SK-N-SH (cell line): ENCODE results near the gene TAF6. TPM values are rescaled to one million over a fixed set of nuclear protein-coding genes. Genes with fewer than 3 reads are reported as not detected.

Experiments
- CTCF ChIA-PET: fragments of 300-600, 350-600 bp; formaldehyde crosslinking; extraction: SDS; loops from one replicate; lab custom pipeline; 2021; lab: Yijun Ruan, JAX
- POLR2A ChIA-PET: fragments of 350-600 bp; sonication (Branson Sonifier 250); formaldehyde crosslinking; extraction: SDS; loops from one replicate; lab custom pipeline; 2020; ENCODE audit warnings: antibody characterized with exemption, inconsistent platforms; lab: Yijun Ruan, JAX
- DNase-seq: peaks from one replicate; pipeline ENCODE4 v3.0.0; 2012
- H2AFZ ChIP-seq: fragments of 200-600 bp; sonication (generic); 2 replicates; pipeline ENCODE4 v1.8.1; 2016; ENCODE audit warnings: antibody characterized with exemption, mild to moderate bottlenecking, low read depth
- H3F3A ChIP-seq: fragments of 200-600 bp; sonication (generic); replicated peaks from 2 replicates; pipeline ENCODE3; 2016; ENCODE audit warnings: antibody characterized with exemption, mild to moderate bottlenecking; ENCODE audit not compliant: insufficient read depth
- H3K27ac ChIP-seq, 2 experiments: fragments of 200-500 bp in 1 of 2; fragments of 200-600 bp in 1 of 2; sonication (Bioruptor generic) in 1 of 2; sonication (generic), shearing (Covaris generic) in 1 of 2; 2 replicates each; pipeline versions ENCODE4 v1.5.1 to v1.6.1; 2014 to 2016; ENCODE audit warnings: low read depth in 2 of 2, inconsistent platforms in 1 of 2, low read length in 1 of 2, mild to moderate bottlenecking in 1 of 2, mixed read lengths in 1 of 2
- H3K27me3 ChIP-seq: fragments of 200-600 bp; sonication (generic), shearing (Covaris generic); 2 replicates; pipeline ENCODE4 v1.6.1; 2016; ENCODE audit warnings: mixed run types; ENCODE audit not compliant: insufficient read depth
- H3K36me3 ChIP-seq, 2 experiments: fragments of 200-500 bp in 1 of 2; fragments of 200-600 bp in 1 of 2; sonication (Bioruptor generic) in 1 of 2; sonication (generic) in 1 of 2; replicated peaks in 1 of 2; 2 replicates each; pipeline versions ENCODE3 to v1.5.1; 2014 to 2016; ENCODE audit warnings: low read length in 1 of 2, mild to moderate bottlenecking in 1 of 2; ENCODE audit not compliant: insufficient read depth in 2 of 2, control insufficient read depth in 1 of 2
- H3K4me1 ChIP-seq, 2 experiments: fragments of 200-500 bp in 1 of 2; fragments of 200-600 bp in 1 of 2; sonication (Bioruptor generic) in 1 of 2; sonication (generic), shearing (Covaris generic) in 1 of 2; 2 replicates each; pipeline versions ENCODE4 v1.5.1 to v1.6.1; 2014 to 2016; ENCODE audit warnings: low read depth in 1 of 2, low read length in 1 of 2, mixed run types in 1 of 2; ENCODE audit not compliant: insufficient read depth in 2 of 2, control insufficient read depth in 1 of 2
- H3K4me2 ChIP-seq: fragments of 200-600 bp; sonication (generic), shearing (Covaris generic); 2 replicates; pipeline ENCODE4 v1.6.1; 2017; ENCODE audit warnings: mixed run types
- H3K4me3 ChIP-seq, 2 experiments: fragments of 200-500 bp in 1 of 2; fragments of 200-600 bp in 1 of 2; sonication (Bioruptor generic) in 1 of 2; sonication (generic), shearing (Covaris generic) in 1 of 2; 2 replicates each; pipeline versions ENCODE4 v1.5.1 to v1.8.1; 2014 to 2016; ENCODE audit warnings: low read depth in 2 of 2, inconsistent platforms in 1 of 2, low read length in 1 of 2, mild to moderate bottlenecking in 1 of 2, mixed read lengths in 1 of 2, moderate library complexity in 1 of 2
- H3K79me2 ChIP-seq: fragments of 200-600 bp; sonication (generic); 2 replicates; pipeline ENCODE4 v1.8.1; 2017; ENCODE audit warnings: mild to moderate bottlenecking; ENCODE audit not compliant: insufficient read depth
- H3K9ac ChIP-seq: fragments of 200-600 bp; sonication (generic); 2 replicates; pipeline ENCODE4 v1.6.1; 2017; ENCODE audit warnings: mixed run types
- H3K9me2 ChIP-seq: fragments of 200-600 bp; sonication (generic); 2 replicates; pipeline ENCODE4 v1.6.1; 2017; ENCODE audit warnings: mixed run types
- H3K9me3 ChIP-seq: fragments of 200-600 bp; sonication (generic); 2 replicates; pipeline ENCODE4 v1.6.1; 2017; ENCODE audit warnings: mixed run types, mild to moderate bottlenecking, moderate library complexity
- H4K20me1 ChIP-seq: fragments of 200-600 bp; sonication (generic); 2 replicates; pipeline ENCODE4 v1.6.1; 2017; ENCODE audit warnings: mild to moderate bottlenecking, mixed run types; ENCODE audit not compliant: insufficient read depth
- ELF1 ChIP-seq: IDR thresholded peaks from 2 replicates; pipeline ENCODE4 v1.4.0; 2012
- EZH2phosphoT487 ChIP-seq: fragments of 200-600 bp; sonication (generic); IDR thresholded peaks from 2 replicates; pipeline ENCODE4 v1.6.1; 2017; ENCODE audit warnings: low read depth, mixed run types, mild to moderate bottlenecking, antibody characterized with exemption, moderate library complexity, borderline replicate concordance
- FOSL2 ChIP-seq: IDR thresholded peaks from 2 replicates; pipeline ENCODE4 v1.4.0; 2012; ENCODE audit warnings: low read depth, mild to moderate bottlenecking, moderate library complexity, borderline replicate concordance
- RAD21 ChIP-seq: IDR thresholded peaks from 2 replicates; pipeline ENCODE4 v1.6.1; 2012; ENCODE audit warnings: mild to moderate bottlenecking, low read length
- RCOR1 ChIP-seq: fragments of 150-350 bp; IDR thresholded peaks from 2 replicates; pipeline ENCODE4 v1.6.1; 2017; ENCODE audit warnings: antibody characterized with exemption, low read length
- SIN3A ChIP-seq: IDR thresholded peaks from 2 replicates; pipeline ENCODE4 v1.6.1; 2012; ENCODE audit warnings: low read depth, mild to moderate bottlenecking, low read length, moderate library complexity, borderline replicate concordance
- TEAD4 ChIP-seq: IDR thresholded peaks from 2 replicates; pipeline ENCODE4 v1.4.0; 2012; ENCODE audit warnings: mild to moderate bottlenecking, borderline replicate concordance; ENCODE audit not compliant: insufficient read depth
- WGBS: methylation state at CpG from one replicate; pipeline ENCODE4 v1.1.6; 2017; ENCODE audit warnings: low lambda C conversion rate; 5-methylcytosine and 5-hydroxymethylcytosine counted together
- polyA plus RNA-seq, 3 experiments: library from polyadenylated mRNA; depleted of rRNA; stranded (reverse); fragments of >200 nt; gene quantifications; 2 replicates each; pipeline ENCODE4 v1.2.3, GENCODE V29; 2012
- small RNA-seq, 7 experiments: library from RNA; depleted of rRNA; stranded (forward); fragments of <200 nt; gene quantifications; one replicate each; pipeline ENCODE3, GENCODE V24; 2012
- TF ChIP-seq, protein P1 (sequence below): fragments of 200-600 bp; sonication (generic); IDR thresholded peaks from 2 replicates; pipeline ENCODE4 v1.6.1; 2017; ENCODE audit warnings: antibody characterized with exemption, mild to moderate bottlenecking, moderate library complexity
- TF ChIP-seq, protein P2 (sequence below): IDR thresholded peaks from 2 replicates; pipeline ENCODE4 v1.4.0; 2012; ENCODE audit warnings: low read depth, borderline replicate concordance

The TAF6 gene
- polyA plus RNA-seq, 1 of the 3 experiments (the other 2 are of a cell fraction): 70.5 TPM

DNA sequence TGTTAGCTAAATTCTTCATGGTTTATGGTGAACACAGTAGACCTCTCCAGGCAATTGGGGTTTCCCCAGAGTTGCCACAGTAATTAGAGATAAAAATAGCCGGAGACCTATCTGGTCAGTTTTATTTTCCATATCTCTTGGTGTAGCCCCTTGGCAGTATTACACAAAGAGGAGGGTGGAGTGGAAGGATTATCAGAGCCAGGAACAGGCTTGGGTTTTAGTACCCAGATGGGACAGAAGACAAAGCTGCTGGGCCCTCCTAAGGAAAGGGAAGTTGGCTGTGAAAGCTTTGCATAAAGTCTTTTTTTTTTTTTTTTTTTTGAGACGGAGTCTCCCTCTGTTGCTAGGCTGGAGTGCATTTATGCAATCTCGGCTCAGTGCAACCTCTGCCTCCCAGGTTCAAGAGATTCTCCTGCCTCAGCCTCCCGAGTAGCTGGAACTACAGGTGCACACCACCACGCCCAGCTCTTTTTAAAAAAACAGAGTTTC, 59.9 kb downstream of the TAF6 start:
- Histone ChIP-seq H3K4me2 (no peak overlapping the region), H3F3A (peaks cover 5% of the 10 kb centered on the region), H3K9me2 (no peaks in the 10 kb centered on the region), H4K20me1 (no peaks in the 10 kb centered on the region), H3K27ac (no peak overlapping the region), H3K36me3 (peaks cover 44 to 69% of the 10 kb centered on the region in 2 experiments), H3K9ac (no peak overlapping the region), H2AFZ (no peak overlapping the region), H3K79me2 (peaks cover 24% of the 10 kb centered on the region), H3K27me3 (no peaks in the 10 kb centered on the region), H3K9me3 (no peaks in the 10 kb centered on the region), H3K4me1 (peaks cover 0 to under 1% of the 10 kb centered on the region in 2 experiments; a peak in 1 of 4 replicates), H3K4me3 (no peak overlapping the region)
- 85% methylated on average over 5 of the region's 5 CpGs for WGBS
- TF ChIP-seq, protein P1, sequence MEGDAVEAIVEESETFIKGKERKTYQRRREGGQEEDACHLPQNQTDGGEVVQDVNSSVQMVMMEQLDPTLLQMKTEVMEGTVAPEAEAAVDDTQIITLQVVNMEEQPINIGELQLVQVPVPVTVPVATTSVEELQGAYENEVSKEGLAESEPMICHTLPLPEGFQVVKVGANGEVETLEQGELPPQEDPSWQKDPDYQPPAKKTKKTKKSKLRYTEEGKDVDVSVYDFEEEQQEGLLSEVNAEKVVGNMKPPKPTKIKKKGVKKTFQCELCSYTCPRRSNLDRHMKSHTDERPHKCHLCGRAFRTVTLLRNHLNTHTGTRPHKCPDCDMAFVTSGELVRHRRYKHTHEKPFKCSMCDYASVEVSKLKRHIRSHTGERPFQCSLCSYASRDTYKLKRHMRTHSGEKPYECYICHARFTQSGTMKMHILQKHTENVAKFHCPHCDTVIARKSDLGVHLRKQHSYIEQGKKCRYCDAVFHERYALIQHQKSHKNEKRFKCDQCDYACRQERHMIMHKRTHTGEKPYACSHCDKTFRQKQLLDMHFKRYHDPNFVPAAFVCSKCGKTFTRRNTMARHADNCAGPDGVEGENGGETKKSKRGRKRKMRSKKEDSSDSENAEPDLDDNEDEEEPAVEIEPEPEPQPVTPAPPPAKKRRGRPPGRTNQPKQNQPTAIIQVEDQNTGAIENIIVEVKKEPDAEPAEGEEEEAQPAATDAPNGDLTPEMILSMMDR: no peak
- TF ChIP-seq ELF1 (no peak), EZH2phosphoT487 (no peak), FOSL2 (no peak), SIN3A (no peak), RCOR1 (no peak), RAD21 (no peak), TEAD4 (no peak)
- TF ChIP-seq, protein P2, sequence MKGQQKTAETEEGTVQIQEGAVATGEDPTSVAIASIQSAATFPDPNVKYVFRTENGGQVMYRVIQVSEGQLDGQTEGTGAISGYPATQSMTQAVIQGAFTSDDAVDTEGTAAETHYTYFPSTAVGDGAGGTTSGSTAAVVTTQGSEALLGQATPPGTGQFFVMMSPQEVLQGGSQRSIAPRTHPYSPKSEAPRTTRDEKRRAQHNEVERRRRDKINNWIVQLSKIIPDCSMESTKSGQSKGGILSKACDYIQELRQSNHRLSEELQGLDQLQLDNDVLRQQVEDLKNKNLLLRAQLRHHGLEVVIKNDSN: no peak
- DNase-seq: no peak
- CTCF ChIA-PET: interaction anchor here (0.9 to 2.5 kb wide), 6 partner anchors 9 to 146 kb away, joined by 3 to 7 read pairs (median 4); partner anchors contain the start of gene ZSCAN21
- POLR2A ChIA-PET: no interaction called here

Small RNA genes lying within 50 kb of the gene (small RNA-seq; reads per million reads assigned to genes)
- gene MIR106B: 2,364 to 78,955 (median 46,287) reads per million in 7 experiments
- gene MIR25: 1,078 to 34,781 (median 8,050) reads per million in 7 experiments
- gene MIR93: 1,220 to 84,458 (median 30,320) reads per million in 7 experiments

Other genes starting within 250 kb of the TAF6 start
- gene OR2AE1, start 242.3 kb downstream of the TAF6 start, polyA plus RNA-seq (2012; rRNA removed): not detected in 2 replicates
- 6.6 and 7.6 TPM in 2 replicates for gene TRIM4, start 199.8 kb downstream of the TAF6 start, polyA plus RNA-seq (2012; rRNA removed)
- gene GJC3, start 189.7 kb downstream of the TAF6 start, polyA plus RNA-seq (2012; rRNA removed): not detected in 2 replicates
- gene AZGP1, start 143.3 kb downstream of the TAF6 start, polyA plus RNA-seq (2012; rRNA removed): 0.15 TPM in 1 of 2 replicates, not detected in the other
- 21.1 and 30.7 TPM in 2 replicates for gene ZKSCAN1, start 103.8 kb downstream of the TAF6 start, polyA plus RNA-seq (2012; rRNA removed)
- 17.5 and 22.8 TPM in 2 replicates for gene ZSCAN21, start 69.6 kb downstream of the TAF6 start, polyA plus RNA-seq (2012; rRNA removed)
- gene ZNF3, start 37.6 kb downstream of the TAF6 start, polyA plus RNA-seq (2012; rRNA removed): 30.5 and 45.2 TPM in 2 replicates
- gene COPS6, start 30.4 kb downstream of the TAF6 start, polyA plus RNA-seq (2012; rRNA removed): 413 and 435 TPM in 2 replicates
- 235 and 241 TPM in 2 replicates for gene MCM7, start 18.0 kb downstream of the TAF6 start, polyA plus RNA-seq (2012; rRNA removed)
- 35.0 and 39.2 TPM in 2 replicates for gene AP4M1, start 17.7 kb downstream of the TAF6 start, polyA plus RNA-seq (2012; rRNA removed)
- 52.0 and 65.0 TPM in 2 replicates for gene CNPY4, start 276 bp upstream of the TAF6 start, polyA plus RNA-seq (2012; rRNA removed)
- gene MBLAC1, start 7.6 kb upstream of the TAF6 start, polyA plus RNA-seq (2012; rRNA removed): 2.5 and 4.4 TPM in 2 replicates
- gene LAMTOR4, start 29.6 kb upstream of the TAF6 start, polyA plus RNA-seq (2012; rRNA removed): 600 and 630 TPM in 2 replicates
- gene TRAPPC14, start 39.4 kb upstream of the TAF6 start, polyA plus RNA-seq (2012; rRNA removed): 13.9 and 16.4 TPM in 2 replicates
- gene GAL3ST4, start 49.3 kb upstream of the TAF6 start, polyA plus RNA-seq (2012; rRNA removed): 9.0 and 9.4 TPM in 2 replicates
- 12.9 and 14.2 TPM in 2 replicates for gene GPC2, start 58.0 kb upstream of the TAF6 start, polyA plus RNA-seq (2012; rRNA removed)
- 0.10 and 0.31 TPM in 2 replicates for gene STAG3, start 58.6 kb upstream of the TAF6 start, polyA plus RNA-seq (2012; rRNA removed)
- gene PVRIG, start 100.6 kb upstream of the TAF6 start, polyA plus RNA-seq (2012; rRNA removed): not detected in 2 replicates
- not detected in 2 replicates for gene SPDYE3, start 188.3 kb upstream of the TAF6 start, polyA plus RNA-seq (2012; rRNA removed)
- gene PILRB, start 238.8 kb upstream of the TAF6 start, polyA plus RNA-seq (2012; rRNA removed): 55.4 and 63.7 TPM in 2 replicates